GM20431 (cell line): ENCODE data around the gene MYH6.

ENCODE experiments used
- in situ Hi-C: fragments of 300-500 bp; cut with MseI, MboI; formaldehyde crosslinking; loops from one replicate; pipeline ENCODE4 v1.15.0; 2020; ENCODE audit warnings: low sequenced_read_pairs; ENCODE audit not compliant: unreplicated experiment

MYH6 gene

DNA sequence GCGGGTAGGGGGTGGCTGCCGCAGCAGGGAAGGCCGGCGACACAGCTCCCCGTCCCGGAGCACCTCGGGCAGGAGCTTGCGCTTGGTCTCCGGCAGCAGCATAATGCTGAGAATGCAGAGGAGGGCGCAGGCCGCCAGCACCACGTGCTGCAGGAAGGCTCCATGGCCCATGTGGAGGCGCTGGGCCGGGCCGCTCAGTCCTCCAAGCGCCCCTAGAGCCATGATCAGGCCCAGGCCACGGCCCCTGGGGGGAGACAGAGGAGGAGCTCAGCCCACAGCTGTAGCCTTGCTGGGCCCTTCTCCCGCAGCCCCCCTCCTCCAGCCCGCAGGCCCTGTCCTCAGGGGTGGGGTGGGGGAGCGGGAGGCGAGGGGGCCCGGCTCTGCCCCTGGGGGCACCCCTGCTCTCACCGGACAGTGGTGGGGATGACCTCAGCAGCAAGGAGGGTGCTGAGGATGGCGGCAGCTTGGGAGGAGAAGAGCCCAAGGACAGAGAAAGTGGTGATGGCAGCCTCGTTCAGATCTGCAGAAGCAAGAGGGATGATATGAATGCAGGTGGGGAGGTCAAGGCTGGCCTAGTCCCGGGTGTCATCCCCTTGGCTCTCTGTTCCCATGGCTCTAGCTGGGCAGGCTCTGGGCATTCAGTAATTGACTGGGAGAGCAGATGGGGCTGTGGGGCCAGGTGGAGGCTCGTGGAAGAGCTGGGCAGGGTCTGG, 61.2 kb downstream of the MYH6 start:
- in situ Hi-C loops, result no loop called here

DNA sequence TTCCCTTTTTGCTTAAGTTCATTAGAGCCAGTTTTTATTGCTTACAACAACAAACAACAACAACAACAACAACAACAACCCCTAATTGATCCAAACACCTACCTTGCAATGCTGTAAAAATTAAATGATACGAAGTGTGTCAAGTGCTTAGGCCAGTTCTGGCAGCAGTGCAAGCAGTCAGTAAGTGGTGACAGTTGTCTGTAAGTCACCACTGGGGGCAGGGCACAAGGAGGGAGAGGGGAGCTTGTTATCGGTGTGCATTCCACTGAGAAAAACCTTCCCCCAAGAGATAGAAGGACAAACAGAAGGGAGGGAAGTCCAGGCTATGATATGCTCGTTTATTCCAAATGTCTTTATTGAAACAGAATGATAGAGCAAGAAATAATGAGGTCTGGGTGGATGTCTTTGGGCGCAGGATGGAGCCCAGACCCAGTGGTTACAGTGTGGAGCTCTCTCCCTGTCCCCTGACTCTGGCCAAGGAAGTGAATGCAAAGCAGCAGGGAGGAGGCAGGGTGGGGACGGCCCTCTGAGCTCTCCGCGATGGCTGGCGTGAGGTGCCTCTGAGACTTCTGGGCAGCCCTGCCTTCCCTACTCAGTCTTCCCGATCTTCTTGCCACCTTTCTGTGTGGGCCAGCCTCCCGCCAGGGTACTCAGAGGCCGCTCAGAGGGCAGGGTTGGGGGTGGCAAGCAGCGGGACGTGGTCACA, 61.9 kb downstream of the MYH6 start:
- in situ Hi-C loops, result no loop called here

DNA sequence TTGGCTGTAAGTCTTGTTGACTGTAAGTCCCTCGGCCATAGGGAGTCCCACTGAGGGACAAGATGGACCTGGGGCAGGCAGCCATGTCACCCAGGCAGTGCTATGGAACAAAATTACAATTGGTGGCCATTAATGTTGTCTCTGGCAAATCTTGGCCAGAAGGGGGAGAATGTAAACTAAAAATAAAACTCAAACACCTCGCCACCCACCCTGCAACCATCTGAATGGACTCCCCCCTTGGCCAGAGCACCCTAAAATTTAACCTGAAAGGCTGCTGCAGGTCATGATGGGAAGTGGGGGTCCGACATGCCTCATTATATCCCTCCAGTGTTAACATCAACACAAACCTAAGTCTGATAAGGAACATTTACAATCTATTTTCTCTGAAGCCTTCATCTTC, 63.6 kb downstream of the MYH6 start:
- in situ Hi-C loops, result no loop called here

DNA sequence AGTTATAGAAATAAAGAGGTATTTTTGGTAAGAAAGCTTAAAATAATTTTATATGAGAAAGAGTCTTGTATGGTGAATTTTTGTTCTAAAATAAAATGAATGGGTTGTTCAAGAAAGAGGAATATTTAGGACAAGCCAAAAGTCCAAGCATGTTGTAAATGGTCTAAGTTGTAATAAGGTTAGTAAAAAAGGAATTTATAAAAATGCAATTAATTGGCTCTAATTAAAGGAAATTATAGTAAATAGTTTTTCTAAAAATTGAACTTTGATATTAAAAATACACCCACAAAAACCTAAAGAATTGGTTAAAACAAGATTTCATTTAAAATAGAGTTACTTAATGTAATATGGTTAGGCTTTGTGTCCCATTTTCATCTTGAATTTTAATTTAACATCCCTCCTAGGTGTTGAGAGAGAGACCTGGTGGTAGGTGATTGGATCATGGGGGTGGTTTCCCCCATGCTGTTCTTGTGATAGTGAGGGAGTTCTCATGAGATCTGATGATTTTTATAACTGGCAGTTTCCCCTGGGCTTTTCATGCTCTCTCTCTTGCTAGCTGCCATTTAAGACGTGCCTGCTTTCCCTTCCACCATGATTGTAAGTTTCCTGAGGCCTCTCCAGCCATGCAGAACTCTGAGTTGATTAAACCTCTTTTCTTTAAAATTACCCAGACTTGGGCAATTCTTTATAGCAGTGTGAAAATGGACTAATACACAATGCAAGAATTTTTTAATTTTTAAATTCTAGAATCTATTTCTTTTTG, 68.4 kb downstream of the MYH6 start:
- in situ Hi-C loops, result no loop called here

DNA sequence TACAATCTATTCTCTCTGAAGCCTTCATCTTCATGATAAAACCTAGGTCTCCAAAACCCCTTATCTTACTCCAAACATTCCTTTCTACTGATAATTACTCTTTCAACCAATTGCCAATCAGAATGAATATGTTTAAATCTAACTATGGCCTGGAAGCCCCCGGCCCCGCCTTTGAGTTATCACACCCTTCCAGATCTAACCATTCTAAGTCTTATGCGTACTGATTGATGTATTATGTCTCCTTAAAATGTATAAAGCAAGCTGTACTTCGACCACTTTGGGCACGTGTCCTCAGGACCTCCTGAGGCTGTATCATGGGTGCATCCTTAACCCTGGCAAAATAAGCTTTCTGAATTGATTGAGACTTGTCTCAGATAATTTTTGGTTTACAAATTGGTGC, 72.5 kb downstream of the MYH6 start:
- in situ Hi-C loops, result no loop called here
